ENCODE measurements around the gene NDUFB6.
A peak's percentile ranks its signal among the peaks of the same experiment; 100 is the strongest.
"Not testable (repeated sequence)": the region's sequence is repeated elsewhere in the genome, so short reads cannot be mapped to it uniquely, and the experiment has no call there.

Gene NDUFB6

GRCh38 chr9:32570262-32570661 is 2.7 kb downstream of the NDUFB6 start:
- DNase-seq: peak; percentile 45

GRCh38 chr9:32566770-32567169 is 6.2 kb downstream of the NDUFB6 start:
- DNase-seq: no peak

- no peak for DNase-seq
Observed at GRCh38 chr9:32565967-32566366, 7.0 kb downstream of the NDUFB6 start.

- no peak for DNase-seq
Observed at GRCh38 chr9:32558408-32558934, 14.5 kb downstream of the NDUFB6 start.

- DNase-seq: no peak
Observed at GRCh38 chr9:32554591-32554990, 18.4 kb downstream of the NDUFB6 start.

- DNase-seq: peak; percentile 99
Observed at GRCh38 chr9:32554107-32554506, 18.9 kb downstream of the NDUFB6 start.

- DNase-seq: peak; percentile 94
Observed at GRCh38 chr9:32552172-32552872, 20.6 kb downstream of the NDUFB6 start, which contains the start of the genes SMIM27 and TOPORS. Gene SMIM27, plus strand, starts transcription at chr9:32552327. Its CDS starts 108 bp downstream, at chr9:32552435. Gene TOPORS, minus strand, starts transcription at chr9:32552586. Its CDS starts 150 bp downstream, at chr9:32552436.

GRCh38 chr9:32551276-32552051 is 21.5 kb downstream of the NDUFB6 start:
- peak; percentile 68 for DNase-seq

GRCh38 chr9:32550562-32551275 is 22.2 kb downstream of the NDUFB6 start:
- peak; percentile 86 for DNase-seq

- DNase-seq: peak; percentile 30
Observed at GRCh38 chr9:32550150-32550561, 22.8 kb downstream of the NDUFB6 start.

- not testable (repeated sequence) for DNase-seq
Observed at GRCh38 chr9:32548213-32548612, 24.7 kb downstream of the NDUFB6 start.

- DNase-seq: no peak
Observed at GRCh38 chr9:32545884-32546283, 27.1 kb downstream of the NDUFB6 start.

- DNase-seq: no peak
Observed at GRCh38 chr9:32543047-32543446, 29.9 kb downstream of the NDUFB6 start.

- no peak for DNase-seq
Observed at GRCh38 chr9:32533816-32534215, 39.1 kb downstream of the NDUFB6 start.

GRCh38 chr9:32533336-32533735 is 39.6 kb downstream of the NDUFB6 start:
- peak; percentile 89 for DNase-seq

GRCh38 chr9:32526707-32527048 is 46.3 kb downstream of the NDUFB6 start:
- no peak for DNase-seq

- DNase-seq: peak; percentile 88
Observed at GRCh38 chr9:32526041-32526706, 46.8 kb downstream of the NDUFB6 start, which contains the start of gene RIGI. Gene RIGI, minus strand, starts transcription at chr9:32526196. Its CDS starts 30 bp downstream, at chr9:32526166.

GRCh38 chr9:32525709-32526030 is 47.3 kb downstream of the NDUFB6 start:
- peak; percentile 27 for DNase-seq

GRCh38 chr9:32524892-32525708 is 47.9 kb downstream of the NDUFB6 start:
- no peak for DNase-seq

- DNase-seq: not testable (repeated sequence)
Observed at GRCh38 chr9:32524558-32524891, 48.4 kb downstream of the NDUFB6 start.

GRCh38 chr9:32523910-32524309 is 49.0 kb downstream of the NDUFB6 start:
- no peak for DNase-seq

- no peak for DNase-seq
Observed at GRCh38 chr9:32518276-32518675, 54.7 kb downstream of the NDUFB6 start.
